CD4-positive, CD25-positive, alpha-beta regulatory T cell (primary cell): ENCODE results near the gene HTT-AS. TPM values are rescaled to one million over a fixed set of nuclear protein-coding genes. Genes with fewer than 3 reads are reported as not detected.

Experiments
- polyA plus RNA-seq, 4 donors: library from polyadenylated mRNA; unstranded; fragments of 300-500 nt; fragmentation: Illumina TruSeq; gene quantifications; one replicate each; pipeline ENCODE4 v1.2.3, GENCODE V29; 2021
- total RNA-seq: library from RNA; stranded (reverse); gene quantifications from one replicate; pipeline ENCODE4 v1.2.3, GENCODE V29; 2022

Gene HTT-AS
- total and polyA plus RNA-seq, 5 donors from 2014 or later: not detected

Other genes starting within 250 kb of the HTT-AS start
- gene ADD1, start 230.7 kb downstream of the HTT-AS start, total RNA-seq: 242 TPM
- 100 to 1,000 TPM; 142 to 151 (median 145) TPM for gene ADD1, start 230.7 kb downstream of the HTT-AS start, polyA plus RNA-seq
- gene NOP14, start 111.1 kb downstream of the HTT-AS start, total RNA-seq: 25.8 TPM
- gene NOP14, start 111.1 kb downstream of the HTT-AS start, polyA plus RNA-seq: 10 to 100 TPM in 2 of 4 donors, 1 to 10 TPM in 2; 7.6 to 15.0 (median 9.7) TPM
- 2.8 TPM for gene GRK4, start 111.0 kb downstream of the HTT-AS start, total RNA-seq
- 1 to 10 TPM in 2 of 4 donors, under 1 TPM in 2; 0.64 to 1.3 (median 1.0) TPM for gene GRK4, start 111.0 kb downstream of the HTT-AS start, polyA plus RNA-seq
- gene HTT, start 143 bp upstream of the HTT-AS start, total RNA-seq: 101 TPM
- gene HTT, start 143 bp upstream of the HTT-AS start, polyA plus RNA-seq: 10 to 100 TPM in 1 of 4 donors, 1 to 10 TPM in 3; 4.8 to 16.0 (median 6.0) TPM
- 2.0 TPM for gene MSANTD1, start 174.6 kb upstream of the HTT-AS start, total RNA-seq
- gene MSANTD1, start 174.6 kb upstream of the HTT-AS start, polyA plus RNA-seq: under 1 TPM in 2 of 4 donors, not detected in 2; 0.05 to 0.22 TPM
- 27.6 TPM for gene RGS12, start 218.5 kb upstream of the HTT-AS start, total RNA-seq
- gene RGS12, start 218.5 kb upstream of the HTT-AS start, polyA plus RNA-seq: 1 to 10 TPM; 3.7 to 6.7 (median 6.0) TPM